HG03280 (cell line): ENCODE data around the gene CHTF8.
"Not testable (repeated sequence)": the region's sequence is repeated elsewhere in the genome, so short reads cannot be mapped to it uniquely, and the experiment has no call there.

Source experiments
- ATAC-seq: cut with Tn5 transposase; IDR thresholded peaks from one replicate; pipeline ENCODE4 v1.9.1; 2021; ENCODE audit warnings: mild to moderate bottlenecking, moderate library complexity; ENCODE audit not compliant: unreplicated experiment

The CHTF8 gene

GRCh38 chr16:69139464-69139863 lies 7.1 kb upstream of the CHTF8 start:
- not testable (repeated sequence) for ATAC-seq

GRCh38 chr16:69138608-69139007 lies 6.2 kb upstream of the CHTF8 start:
- ATAC-seq: no peak

GRCh38 chr16:69133373-69133954 lies 1.1 kb upstream of the CHTF8 start:
- ATAC-seq: no peak

GRCh38 chr16:69131839-69132423 lies 457 bp downstream of the CHTF8 start:
- peak; percentile 46 for ATAC-seq

GRCh38 chr16:69131167-69131838 lies 1.1 kb downstream of the CHTF8 start:
- no peak for ATAC-seq

GRCh38 chr16:69130461-69130860 lies 1.9 kb downstream of the CHTF8 start:
- no peak for ATAC-seq

GRCh38 chr16:69127966-69128510 lies 4.3 kb downstream of the CHTF8 start:
- no peak for ATAC-seq

- ATAC-seq: not testable (repeated sequence)
Measured at GRCh38 chr16:69126801-69127200, 5.6 kb downstream of the CHTF8 start.

- no peak for ATAC-seq
Measured at GRCh38 chr16:69126221-69126620, 6.2 kb downstream of the CHTF8 start.

- ATAC-seq: not testable (repeated sequence)
Measured at GRCh38 chr16:69124961-69125360, 7.4 kb downstream of the CHTF8 start.

- not testable (repeated sequence) for ATAC-seq
Measured at GRCh38 chr16:69124406-69124805, 8.0 kb downstream of the CHTF8 start.

GRCh38 chr16:69123910-69124309 lies 8.5 kb downstream of the CHTF8 start:
- no peak for ATAC-seq

- ATAC-seq: no peak
Measured at GRCh38 chr16:69120096-69120664, 12.2 kb downstream of the CHTF8 start.

GRCh38 chr16:69119536-69119935 lies 12.9 kb downstream of the CHTF8 start:
- no peak for ATAC-seq

GRCh38 chr16:69118994-69119393 lies 13.4 kb downstream of the CHTF8 start:
- ATAC-seq: no peak

GRCh38 chr16:69118468-69118867 lies 13.9 kb downstream of the CHTF8 start:
- ATAC-seq: no peak

- no peak for ATAC-seq
Measured at GRCh38 chr16:69116906-69117305, 15.5 kb downstream of the CHTF8 start.

GRCh38 chr16:69116256-69116875 lies 16.0 kb downstream of the CHTF8 start:
- ATAC-seq: no peak

- ATAC-seq: no peak
Measured at GRCh38 chr16:69115837-69116236, 16.6 kb downstream of the CHTF8 start.

GRCh38 chr16:69115361-69115760 lies 17.0 kb downstream of the CHTF8 start:
- no peak for ATAC-seq

GRCh38 chr16:69114976-69115355 lies 17.4 kb downstream of the CHTF8 start:
- ATAC-seq: no peak
